ENCODE measurements around the gene DBF4. TPM values are rescaled to one million over a fixed set of nuclear protein-coding genes. Genes with fewer than 3 reads are reported as not detected.

The DBF4 gene
- total and polyA plus RNA-seq, 2 of the 13 experiments (the other 11 are each of a cell fraction or from before 2014, with no cell fraction given): 5.0 to 64.4 TPM

- TF ChIP-seq ZNF256 (CRISPR knock-in tag; conservative IDR thresholded peaks at IDR 0.05) (peak; percentile 90), CEBPG (CRISPR knock-in tag; IDR thresholded peaks at IDR 0.05) (no peak), ZNF557 (CRISPR knock-in tag; IDR thresholded peaks at IDR 0.05) (0 out of 2 replicates have a peak, but pooled peaks have one; percentile 69), SMARCE1 (IDR thresholded peaks at IDR 0.05; ENCODE audit: borderline replicate concordance) (no peak), ZNF17 (CRISPR knock-in tag; IDR thresholded peaks at IDR 0.05) (no peak), ZNF792 (CRISPR knock-in tag; IDR thresholded peaks at IDR 0.05) (no peak), MTF2 (CRISPR knock-in tag; IDR thresholded peaks at IDR 0.05; ENCODE audit: borderline replicate concordance) (no peak; the same call in 1 of the 2 replicates), HDAC6 (IDR thresholded peaks at IDR 0.05; ENCODE audit: low read depth, low read length) (no peak), ZFP41 (CRISPR knock-in tag; IDR thresholded peaks at IDR 0.05; ENCODE audit: borderline replicate concordance) (no peak), STAT5B (CRISPR knock-in tag; IDR thresholded peaks at IDR 0.05) (no peak; the same call in 1 of the 2 replicates), ZMAT5 (CRISPR knock-in tag; IDR thresholded peaks at IDR 0.05; ENCODE audit: borderline replicate concordance, low read depth) (no peak), ZNF543 (CRISPR knock-in tag; IDR thresholded peaks at IDR 0.05) (no peak), ZMYM4 (CRISPR knock-in tag; IDR thresholded peaks at IDR 0.05) (peak; percentile 97), SMAD3 (CRISPR knock-in tag; IDR thresholded peaks at IDR 0.05) (no peak; the same call in 1 of the 2 replicates), ZNF549 (CRISPR knock-in tag; IDR thresholded peaks at IDR 0.05) (no peak), PHF8 (CRISPR knock-in tag; IDR thresholded peaks at IDR 0.05) (peak; percentile 75), ATF4 (CRISPR knock-in tag; IDR thresholded peaks at IDR 0.05) (peak in 1 of 2 experiments; percentile 55; a peak in 1 of 4 replicates), RNF219 (CRISPR knock-in tag; IDR thresholded peaks at IDR 0.05) (no peak)
- TF ChIP-seq, protein P1, sequence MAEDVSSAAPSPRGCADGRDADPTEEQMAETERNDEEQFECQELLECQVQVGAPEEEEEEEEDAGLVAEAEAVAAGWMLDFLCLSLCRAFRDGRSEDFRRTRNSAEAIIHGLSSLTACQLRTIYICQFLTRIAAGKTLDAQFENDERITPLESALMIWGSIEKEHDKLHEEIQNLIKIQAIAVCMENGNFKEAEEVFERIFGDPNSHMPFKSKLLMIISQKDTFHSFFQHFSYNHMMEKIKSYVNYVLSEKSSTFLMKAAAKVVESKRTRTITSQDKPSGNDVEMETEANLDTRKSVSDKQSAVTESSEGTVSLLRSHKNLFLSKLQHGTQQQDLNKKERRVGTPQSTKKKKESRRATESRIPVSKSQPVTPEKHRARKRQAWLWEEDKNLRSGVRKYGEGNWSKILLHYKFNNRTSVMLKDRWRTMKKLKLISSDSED (CRISPR knock-in tag; IDR thresholded peaks at IDR 0.05): no peak
- TF ChIP-seq, protein P2, sequence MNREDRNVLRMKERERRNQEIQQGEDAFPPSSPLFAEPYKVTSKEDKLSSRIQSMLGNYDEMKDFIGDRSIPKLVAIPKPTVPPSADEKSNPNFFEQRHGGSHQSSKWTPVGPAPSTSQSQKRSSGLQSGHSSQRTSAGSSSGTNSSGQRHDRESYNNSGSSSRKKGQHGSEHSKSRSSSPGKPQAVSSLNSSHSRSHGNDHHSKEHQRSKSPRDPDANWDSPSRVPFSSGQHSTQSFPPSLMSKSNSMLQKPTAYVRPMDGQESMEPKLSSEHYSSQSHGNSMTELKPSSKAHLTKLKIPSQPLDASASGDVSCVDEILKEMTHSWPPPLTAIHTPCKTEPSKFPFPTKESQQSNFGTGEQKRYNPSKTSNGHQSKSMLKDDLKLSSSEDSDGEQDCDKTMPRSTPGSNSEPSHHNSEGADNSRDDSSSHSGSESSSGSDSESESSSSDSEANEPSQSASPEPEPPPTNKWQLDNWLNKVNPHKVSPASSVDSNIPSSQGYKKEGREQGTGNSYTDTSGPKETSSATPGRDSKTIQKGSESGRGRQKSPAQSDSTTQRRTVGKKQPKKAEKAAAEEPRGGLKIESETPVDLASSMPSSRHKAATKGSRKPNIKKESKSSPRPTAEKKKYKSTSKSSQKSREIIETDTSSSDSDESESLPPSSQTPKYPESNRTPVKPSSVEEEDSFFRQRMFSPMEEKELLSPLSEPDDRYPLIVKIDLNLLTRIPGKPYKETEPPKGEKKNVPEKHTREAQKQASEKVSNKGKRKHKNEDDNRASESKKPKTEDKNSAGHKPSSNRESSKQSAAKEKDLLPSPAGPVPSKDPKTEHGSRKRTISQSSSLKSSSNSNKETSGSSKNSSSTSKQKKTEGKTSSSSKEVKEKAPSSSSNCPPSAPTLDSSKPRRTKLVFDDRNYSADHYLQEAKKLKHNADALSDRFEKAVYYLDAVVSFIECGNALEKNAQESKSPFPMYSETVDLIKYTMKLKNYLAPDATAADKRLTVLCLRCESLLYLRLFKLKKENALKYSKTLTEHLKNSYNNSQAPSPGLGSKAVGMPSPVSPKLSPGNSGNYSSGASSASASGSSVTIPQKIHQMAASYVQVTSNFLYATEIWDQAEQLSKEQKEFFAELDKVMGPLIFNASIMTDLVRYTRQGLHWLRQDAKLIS (CRISPR knock-in tag; IDR thresholded peaks at IDR 0.05): no peak
These were observed at the start of gene DBF4, which contains the start of gene SLC25A40 (continued) for GRCh38 chr7:87876040-87876868.
